Urothelium cell line (cell line): ENCODE data around the gene PAX9.
"Not testable (repeated sequence)": the region's sequence is repeated elsewhere in the genome, so short reads cannot be mapped to it uniquely, and the experiment has no call there.

Source experiments
- DNase-seq: peaks from one replicate; pipeline ENCODE4 v3.0.0; 2011; ENCODE audit warnings: low spot score, mixed read lengths
- FAIRE-seq: peaks from 2 replicates; lab custom pipeline; 2011; peaks lifted over from hg19 to GRCh38; lab: Jason Lieb, UNC

Gene PAX9

DNA sequence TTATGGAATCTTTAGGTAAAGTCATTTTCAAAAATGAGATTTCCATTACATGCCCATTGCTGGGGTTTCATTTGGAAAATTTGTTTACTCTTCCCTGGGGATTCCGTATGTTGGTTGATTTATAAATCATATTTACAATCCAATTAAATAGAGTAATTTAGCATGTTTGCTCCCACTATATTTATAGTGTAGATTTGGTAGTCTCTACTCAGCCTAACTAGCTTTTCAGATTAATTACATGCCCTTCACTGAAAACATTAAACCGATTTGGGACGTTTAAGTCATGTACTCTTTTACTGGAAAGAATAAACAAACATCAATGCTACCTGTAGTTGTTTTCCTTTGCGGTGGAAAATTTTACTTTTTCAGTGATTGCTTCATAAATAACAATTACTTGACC is 10.4 kb downstream of the PAX9 start:
- no peak for FAIRE-seq
- DNase-seq: no peak

DNA sequence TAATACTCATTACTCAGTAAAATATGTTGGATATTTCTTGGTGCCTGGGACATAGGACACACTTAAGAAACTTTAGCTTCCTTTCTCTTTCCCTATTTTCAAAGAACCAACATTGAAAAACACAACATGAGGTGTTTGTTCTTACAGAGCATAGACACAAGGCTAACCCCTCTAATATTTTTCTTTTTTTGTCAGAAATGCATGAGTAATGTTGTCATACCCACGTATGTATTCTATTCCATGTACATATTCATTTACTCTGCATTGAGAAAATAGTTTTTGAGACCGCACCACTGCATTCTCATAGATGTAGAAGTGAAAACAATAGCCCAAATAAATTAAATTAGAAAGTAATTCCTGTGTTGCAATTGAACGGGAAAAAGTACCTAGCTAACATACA is 13.0 kb downstream of the PAX9 start:
- no peak for FAIRE-seq

GRCh38 chr14:36675581-36675980 is 13.9 kb downstream of the PAX9 start:
- no peak for FAIRE-seq

More for the DNA sequence above, 13.0 kb downstream of the PAX9 start:
- no peak for DNase-seq

DNA sequence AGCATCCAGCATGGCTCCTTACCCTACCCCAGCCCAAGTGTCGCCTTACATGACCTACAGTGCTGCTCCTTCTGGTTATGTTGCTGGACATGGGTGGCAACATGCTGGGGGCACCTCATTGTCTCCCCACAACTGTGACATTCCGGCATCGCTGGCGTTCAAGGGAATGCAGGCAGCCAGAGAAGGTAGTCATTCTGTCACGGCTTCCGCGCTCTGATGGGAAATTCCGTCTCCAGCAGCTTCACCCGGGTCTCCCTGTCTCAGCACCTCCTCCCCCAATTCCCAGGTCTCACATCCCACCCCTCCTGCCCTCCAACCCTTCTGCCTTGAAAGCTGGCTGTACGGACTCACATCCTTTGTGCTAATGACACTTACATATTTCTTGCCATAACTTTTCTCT is 14.6 kb downstream of the PAX9 start:
- DNase-seq (no peak), FAIRE-seq (no peak)

More at GRCh38 chr14:36675581-36675980, 13.9 kb downstream of the PAX9 start:
- no peak for DNase-seq

DNA sequence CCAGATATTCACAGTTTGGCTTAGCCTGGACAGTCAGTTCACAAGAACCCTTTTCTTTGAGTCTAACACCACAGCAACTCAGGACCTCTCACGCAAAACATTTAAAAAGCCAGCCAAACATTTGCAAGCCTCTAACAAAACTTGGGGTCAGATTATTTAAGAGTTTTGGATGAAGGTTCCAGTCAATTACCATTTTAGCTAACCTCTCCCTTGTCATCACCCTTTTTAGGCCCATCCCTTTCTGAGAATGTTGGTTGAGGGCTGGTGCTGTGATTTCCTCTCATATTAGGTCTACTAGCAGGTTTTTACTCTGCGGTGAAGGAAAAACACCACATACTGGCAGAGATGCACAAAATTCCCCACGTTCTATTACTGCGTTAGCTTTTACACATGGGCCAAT is 20.7 kb downstream of the PAX9 start:
- no peak for FAIRE-seq
- no peak for DNase-seq

- FAIRE-seq (no peak), DNase-seq (no peak)
Measured at GRCh38 chr14:36683083-36683724, 21.5 kb downstream of the PAX9 start.

GRCh38 chr14:36684946-36685345 is 23.3 kb downstream of the PAX9 start:
- no peak for FAIRE-seq

GRCh38 chr14:36690311-36691040 is 28.8 kb downstream of the PAX9 start:
- FAIRE-seq (no peak), DNase-seq (peak; percentile 46)

More at GRCh38 chr14:36684946-36685345, 23.3 kb downstream of the PAX9 start:
- no peak for DNase-seq

GRCh38 chr14:36699420-36699819 is 37.8 kb downstream of the PAX9 start:
- not testable (repeated sequence) for FAIRE-seq

DNA sequence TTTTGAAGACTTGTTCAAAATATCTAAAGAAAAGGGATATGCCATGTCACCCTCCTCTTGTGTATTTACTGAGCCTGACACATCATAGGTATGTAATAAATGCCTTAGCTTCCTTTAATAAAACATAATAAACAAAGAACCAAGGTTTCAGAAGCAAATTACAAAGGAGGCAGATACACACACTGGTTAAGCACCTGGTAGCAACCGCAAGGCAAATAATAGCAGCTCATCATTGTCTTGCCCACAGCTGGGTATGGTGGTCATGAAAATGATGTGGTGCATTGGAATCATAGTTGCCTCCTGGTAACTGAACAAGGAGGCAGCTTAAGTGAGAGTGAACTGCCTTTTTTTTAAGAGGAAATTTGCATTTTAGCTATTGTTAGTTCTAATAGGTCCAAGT is 39.0 kb downstream of the PAX9 start:
- FAIRE-seq: no peak
- no peak for DNase-seq

More at GRCh38 chr14:36699420-36699819, 37.8 kb downstream of the PAX9 start:
- DNase-seq: not testable (repeated sequence)

- no peak for FAIRE-seq
- DNase-seq: no peak
Measured at GRCh38 chr14:36701132-36701531, 39.5 kb downstream of the PAX9 start.

- DNase-seq (no peak), FAIRE-seq (no peak)
Measured at GRCh38 chr14:36702474-36702873, 40.8 kb downstream of the PAX9 start.

DNA sequence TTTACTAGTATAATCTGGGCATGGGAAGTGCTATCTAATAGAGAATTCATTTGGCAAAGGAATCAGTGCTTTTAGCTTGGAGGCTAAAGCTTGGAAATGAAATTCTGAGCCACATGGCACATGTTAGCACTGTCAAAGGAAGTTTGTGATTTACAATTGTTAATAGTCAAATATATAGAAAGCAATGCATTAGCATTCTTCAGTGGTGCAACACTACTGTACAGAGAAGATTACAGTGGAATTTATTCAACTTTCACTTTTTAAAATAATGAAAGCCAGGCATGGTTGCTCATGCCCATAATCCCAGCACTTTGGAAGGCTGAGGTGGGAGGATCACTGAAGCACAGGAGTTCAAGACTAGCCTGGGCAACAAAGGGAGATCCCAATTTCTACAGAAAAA is 45.9 kb downstream of the PAX9 start:
- DNase-seq (no peak), FAIRE-seq (no peak)

DNA sequence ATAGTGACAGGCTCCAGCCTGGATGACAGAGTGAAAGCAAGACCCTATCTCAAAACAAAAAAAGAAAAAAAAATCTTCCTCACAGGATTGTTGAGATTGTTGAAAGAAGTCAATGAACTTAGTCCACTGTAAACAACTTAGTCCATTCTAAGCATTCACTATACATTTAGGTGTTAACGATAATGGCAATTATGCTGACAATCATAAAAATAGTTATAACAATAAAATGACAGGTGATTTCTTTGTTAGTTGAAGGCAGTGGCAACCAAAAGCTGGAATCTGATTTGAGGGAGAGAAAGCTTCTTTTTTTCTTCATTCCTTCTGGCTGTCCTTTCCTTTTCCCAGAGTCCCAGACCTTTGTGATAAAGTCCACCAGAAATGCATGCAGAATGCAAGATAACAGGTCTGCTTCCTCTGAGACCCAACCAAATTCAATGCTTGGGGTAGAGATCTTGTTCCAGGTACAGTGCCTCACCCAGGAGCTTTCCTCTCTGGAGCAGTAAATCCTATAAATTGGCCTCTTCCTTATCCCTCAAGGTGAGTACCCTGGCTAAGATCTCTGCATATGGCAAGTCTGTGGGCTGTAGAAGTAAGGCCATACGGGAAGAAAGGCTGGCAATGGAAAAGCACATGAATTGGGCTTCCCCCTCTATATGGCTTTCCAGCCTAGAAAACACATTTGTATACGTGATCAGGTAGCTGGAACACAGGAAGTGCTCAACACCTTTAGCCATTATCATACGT is 52.5 kb downstream of the PAX9 start:
- FAIRE-seq (no peak), DNase-seq (no peak)

DNA sequence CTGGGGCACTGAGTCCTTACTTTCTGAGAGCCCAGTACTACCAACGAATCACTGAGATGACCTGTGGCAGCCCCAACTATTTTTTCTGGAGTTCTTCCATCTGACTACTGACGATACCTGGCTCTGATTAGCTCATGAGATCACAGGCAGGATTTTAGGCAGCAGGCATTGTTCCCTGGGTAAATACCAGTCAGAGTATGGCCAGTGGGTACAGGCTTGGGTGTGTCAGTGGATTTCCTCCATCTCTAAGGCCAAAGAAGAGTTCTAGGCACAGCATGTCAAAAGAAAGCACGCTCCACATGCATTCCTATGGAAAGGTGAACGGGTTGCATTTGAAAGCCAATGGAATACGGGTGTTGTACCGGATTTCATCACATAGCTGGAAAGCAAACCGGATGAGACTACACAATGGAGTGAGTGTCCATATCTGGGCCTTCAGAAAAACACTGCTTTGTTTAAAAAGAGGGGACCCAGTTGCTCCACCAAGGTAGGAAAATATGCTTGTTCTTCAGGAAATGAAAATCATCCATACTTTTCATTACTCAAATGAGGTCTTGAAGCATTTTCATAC is 55.0 kb downstream of the PAX9 start:
- no peak for FAIRE-seq
- DNase-seq: no peak

DNA sequence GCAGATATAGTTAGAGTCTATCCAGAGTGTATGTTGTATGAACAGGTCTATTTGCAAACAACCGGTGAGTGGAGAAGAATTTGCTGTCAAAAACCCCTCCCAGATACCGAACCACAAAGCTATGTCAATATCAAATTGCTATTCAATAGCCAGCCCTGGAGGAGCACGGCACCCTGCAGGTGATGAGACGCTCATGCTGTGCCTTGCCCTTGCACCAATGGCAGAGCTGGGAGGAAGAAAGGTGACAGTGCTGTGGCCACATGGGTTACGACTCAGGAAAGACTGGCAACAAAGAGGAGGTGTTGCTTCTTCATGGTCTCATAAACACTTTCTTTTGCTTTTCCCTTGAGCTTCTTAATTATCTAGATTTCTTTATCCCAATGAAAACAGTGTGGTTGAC is 55.7 kb downstream of the PAX9 start:
- no peak for FAIRE-seq
- DNase-seq: no peak

GRCh38 chr14:36718216-36718615 is 56.6 kb downstream of the PAX9 start:
- no peak for FAIRE-seq

GRCh38 chr14:36719823-36720222 is 58.2 kb downstream of the PAX9 start:
- DNase-seq (no peak), FAIRE-seq (no peak)

More at GRCh38 chr14:36718216-36718615, 56.6 kb downstream of the PAX9 start:
- DNase-seq: no peak

GRCh38 chr14:36720657-36721056 is 59.0 kb downstream of the PAX9 start:
- no peak for FAIRE-seq
- no peak for DNase-seq

GRCh38 chr14:36721877-36722276 is 60.2 kb downstream of the PAX9 start:
- DNase-seq: no peak
- FAIRE-seq: no peak

DNA sequence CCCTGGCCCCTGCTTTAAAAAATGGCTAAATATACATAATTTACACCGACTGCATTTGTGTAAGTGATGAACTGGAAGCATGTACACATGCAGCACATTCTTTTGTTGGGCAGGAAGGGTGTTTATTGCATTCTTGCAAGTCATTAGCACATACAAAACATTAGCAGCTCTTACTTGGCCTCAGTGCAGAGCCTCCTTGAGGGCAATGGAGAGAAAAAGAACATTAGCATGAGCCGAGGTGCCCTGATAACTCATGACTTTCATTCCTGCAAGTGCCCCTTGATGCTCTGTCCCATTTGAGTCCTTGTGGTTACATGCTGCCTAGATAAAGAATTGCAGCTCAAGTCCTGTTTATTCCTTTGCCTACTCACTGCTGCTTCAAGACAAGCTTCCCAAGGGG is 61.9 kb downstream of the PAX9 start:
- DNase-seq (no peak), FAIRE-seq (no peak)
